B cell (primary cell): Measurements from ENCODE around the gene MBNL3. TPM values are rescaled to one million over a fixed set of nuclear protein-coding genes. Genes with fewer than 3 reads are reported as not detected.

ENCODE experiments used
- ATAC-seq: fragments of 200-7000 bp; cut with Tn5 transposase; one replicate; pipeline ENCODE4 v1.10.0; 2021; ENCODE audit warnings: low read depth, mild to moderate bottlenecking, moderate number of reproducible peaks, moderate library complexity
- CTCF ChIA-PET: fragments of 350-600 bp; sonication (Branson Sonifier 250); formaldehyde crosslinking; loops from one replicate; lab custom pipeline; 2021; ENCODE audit warnings: antibody characterized with exemption, inconsistent platforms; lab: Charles Lee
- POLR2A ChIA-PET: fragments of 350-600 bp; sonication (Branson Sonifier 250); formaldehyde crosslinking; loops from one replicate; lab custom pipeline; 2021; ENCODE audit warnings: antibody characterized with exemption; lab: Charles Lee
- DNase-seq: peaks from one replicate; pipeline ENCODE4 v3.0.0; 2013
- H2AFZ ChIP-seq: 2 replicates; pipeline ENCODE4 v1.6.1; 2012; ENCODE audit warnings: mild to moderate bottlenecking, low read depth, low read length; ENCODE audit not compliant: insufficient read depth, poor library complexity, severe bottlenecking
- H3K27ac ChIP-seq, 2 donors: 1 replicate in 1 of 2; 2 replicates in 1 of 2; pipeline ENCODE4 v1.5.1; 2012 to 2013; ENCODE audit warnings: low read length in 2 of 2, mild to moderate bottlenecking in 2 of 2, moderate library complexity in 1 of 2
- H3K27me3 ChIP-seq, 4 experiments: fragments of 200-600 bp in 1 of 4; sonication (generic) in 1 of 4; replicated peaks in 1 of 4; 1 replicate in 2 of 4; 2 replicates in 2 of 4; pipeline versions ENCODE4 v1.6.1 to v1.7.0; 2013 to 2016; ENCODE audit warnings: low read length in 3 of 4, mild to moderate bottlenecking in 2 of 4, mixed read lengths in 1 of 4, moderate library complexity in 1 of 4; ENCODE audit not compliant: insufficient read depth in 4 of 4, control insufficient read depth in 3 of 4; ENCODE audit errors: control extremely low read depth in 1 of 4
- H3K36me3 ChIP-seq, 2 experiments: replicated peaks in 1 of 2; 1 replicate in 1 of 2; 2 replicates in 1 of 2; pipeline versions ENCODE4 v1.6.1 to v1.7.1; 2013; ENCODE audit warnings: low read length in 1 of 2; ENCODE audit not compliant: insufficient read depth in 2 of 2, control insufficient read depth in 1 of 2; ENCODE audit errors: control extremely low read depth in 1 of 2, extremely low read depth in 1 of 2
- H3K4me1 ChIP-seq, 2 donors: fragments of 200-600 bp in 1 of 2; sonication (generic) in 1 of 2; 1 replicate in 1 of 2; 2 replicates in 1 of 2; pipeline versions ENCODE4 v1.5.1 to v1.6.1; 2013 to 2017; ENCODE audit warnings: low read length in 2 of 2; ENCODE audit not compliant: control insufficient read depth in 2 of 2, insufficient read depth in 2 of 2
- H3K4me2 ChIP-seq: replicated peaks from 2 replicates; pipeline ENCODE3; 2012; ENCODE audit warnings: mild to moderate bottlenecking, low read depth, low read length; ENCODE audit not compliant: poor library complexity, severe bottlenecking
- H3K4me3 ChIP-seq, 5 experiments: fragments of 200-600 bp in 1 of 5; sonication (generic) in 1 of 5; 1 replicate in 3 of 5; 2 replicates in 2 of 5; pipeline versions ENCODE4 v1.5.1 to v1.7.0; 2011 to 2016; ENCODE audit warnings: low read length in 4 of 5, mild to moderate bottlenecking in 4 of 5, low read depth in 2 of 5, control low read depth in 1 of 5, moderate library complexity in 1 of 5; ENCODE audit not compliant: insufficient read depth in 1 of 5; ENCODE audit errors: control extremely low read depth in 1 of 5, extremely low read depth in 1 of 5
- H3K79me2 ChIP-seq: fragments of 200-600 bp; sonication (generic); one replicate; pipeline ENCODE4 v1.6.0; 2016; ENCODE audit warnings: low read length; ENCODE audit not compliant: control insufficient read depth, insufficient read depth
- H3K9ac ChIP-seq: fragments of 200-600 bp; sonication (generic); 2 replicates; pipeline ENCODE4 v1.6.1; 2017; ENCODE audit warnings: mild to moderate bottlenecking, low read length, moderate library complexity
- H3K9me3 ChIP-seq, 3 donors: one replicate each; pipeline versions ENCODE4 v1.6.1 to v1.7.1; 2013; ENCODE audit warnings: low read length in 2 of 3; ENCODE audit not compliant: control insufficient read depth in 2 of 3, insufficient read depth in 1 of 3; ENCODE audit errors: control extremely low read depth in 1 of 3
- H4K20me1 ChIP-seq: 2 replicates; pipeline ENCODE4 v1.6.0; 2012; ENCODE audit warnings: mild to moderate bottlenecking, low read length; ENCODE audit not compliant: insufficient read depth, control insufficient read depth, poor library complexity, severe bottlenecking
- H3K27ac Mint-ChIP-seq: one replicate; pipeline ENCODE4 v1.8.0; 2021; ENCODE audit warnings: mixed read lengths
- H3K27me3 Mint-ChIP-seq: one replicate; pipeline ENCODE4 v1.8.0; 2021; ENCODE audit warnings: mixed read lengths
- H3K4me1 Mint-ChIP-seq: one replicate; pipeline ENCODE4 v1.8.0; 2021; ENCODE audit warnings: mixed read lengths
- H3K4me3 Mint-ChIP-seq: one replicate; pipeline ENCODE4 v1.8.0; 2021; ENCODE audit warnings: mixed read lengths
- H3K9me3 Mint-ChIP-seq: one replicate; pipeline ENCODE4 v1.8.0; 2022; ENCODE audit warnings: mixed read lengths; ENCODE audit not compliant: insufficient read depth
- CTCF ChIP-seq: fragments of 200-600 bp; IDR thresholded peaks from one replicate; pipeline ENCODE4 v1.8.0; 2022; ENCODE audit warnings: antibody characterized with exemption, mild to moderate bottlenecking
- EZH2 ChIP-seq: IDR thresholded peaks from 2 replicates; pipeline ENCODE4 v1.6.1; 2012; ENCODE audit warnings: borderline replicate concordance, low read depth, mild to moderate bottlenecking, moderate library complexity, low read length; ENCODE audit not compliant: insufficient read depth, poor library complexity, severe bottlenecking
- WGBS: methylation state at CpG from one replicate; pipeline ENCODE4 v1.1.5; 2013; ENCODE audit warnings: missing lambda C conversion rate; ENCODE audit not compliant: insufficient coverage; 5-methylcytosine and 5-hydroxymethylcytosine counted together
- intact Hi-C: fragments of 100-400 bp; cut with micrococcal nuclease; formaldehyde crosslinking; loops from one replicate; pipeline ENCODE4 v1.10.0; 2022
- polyA plus RNA-seq: library from polyadenylated mRNA; depleted of rRNA; stranded (reverse); fragments of >200 nt; gene quantifications from 2 replicates; pipeline ENCODE4 v1.2.3, GENCODE V29; 2012
- total RNA-seq, 2 donors: library from RNA; stranded (reverse); fragments of 120-200 nt in 1 of 2; gene quantifications; 1 replicate in 1 of 2; 2 replicates in 1 of 2; pipeline versions ENCODE4 v1.2.3 to v1.2.4, GENCODE V29; 2013 to 2022

Gene MBNL3
- total and polyA plus RNA-seq, 2 donors (not counting 1 experiment from before 2014, with no cell fraction given) = 16.6 to 63.1 TPM

DNA sequence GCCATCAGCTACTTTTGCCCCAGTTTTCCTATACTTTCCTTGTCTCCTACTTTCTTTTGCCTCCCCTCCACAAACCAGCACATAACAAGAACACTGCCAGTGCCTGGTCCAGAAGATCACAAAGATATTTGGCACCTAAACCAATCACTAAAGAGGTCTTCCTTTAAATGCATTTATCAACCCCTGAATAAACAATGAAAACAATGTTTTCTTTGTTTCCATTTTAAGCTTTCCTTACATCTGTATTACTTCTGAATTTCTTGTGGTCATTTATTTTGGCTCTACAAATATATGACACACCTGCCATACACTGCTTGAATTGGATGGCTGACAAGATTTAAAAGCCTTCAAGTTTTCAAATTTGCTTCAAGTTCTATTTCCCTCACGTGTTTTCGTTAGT, 43.9 kb downstream of the MBNL3 start:
- no CpG with 5 or more reads among the region's 2 CpGs for WGBS
- Histone ChIP-seq H3K27me3 (no peaks in the 10 kb centered on the region), H3K9me3 (no peaks in the 10 kb centered on the region), H3K27ac (no peak overlapping the region), H3K4me2 (no peak overlapping the region), H3K4me3 (no peak overlapping the region), H2AFZ (no peak overlapping the region), H3K36me3 (no peaks in the 10 kb centered on the region), H3K9ac (no peak overlapping the region), H4K20me1 (no peaks in the 10 kb centered on the region), H3K79me2 (no peaks in the 10 kb centered on the region), H3K4me1 (no peaks in the 10 kb centered on the region)
- TF ChIP-seq EZH2 (no peak), CTCF (no peak)
- H3K9me3 Mint-ChIP-seq = no peaks in the 10 kb centered on the region
- H3K4me3 Mint-ChIP-seq = no peak overlapping the region
- DNase-seq (no peak), ATAC-seq (no peak)
- no peaks in the 10 kb centered on the region for H3K27me3 Mint-ChIP-seq
- ChIA-PET CTCF (interaction anchor here (0.5 kb wide), 1 partner anchor 188 kb away, joined by 3 read pairs; no protein-coding TSS in a partner anchor), POLR2A (no interaction called here)
- no peak overlapping the region for H3K27ac Mint-ChIP-seq
- H3K4me1 Mint-ChIP-seq = peaks cover 23% of the 10 kb centered on the region
- intact Hi-C loops = no loop called here

DNA sequence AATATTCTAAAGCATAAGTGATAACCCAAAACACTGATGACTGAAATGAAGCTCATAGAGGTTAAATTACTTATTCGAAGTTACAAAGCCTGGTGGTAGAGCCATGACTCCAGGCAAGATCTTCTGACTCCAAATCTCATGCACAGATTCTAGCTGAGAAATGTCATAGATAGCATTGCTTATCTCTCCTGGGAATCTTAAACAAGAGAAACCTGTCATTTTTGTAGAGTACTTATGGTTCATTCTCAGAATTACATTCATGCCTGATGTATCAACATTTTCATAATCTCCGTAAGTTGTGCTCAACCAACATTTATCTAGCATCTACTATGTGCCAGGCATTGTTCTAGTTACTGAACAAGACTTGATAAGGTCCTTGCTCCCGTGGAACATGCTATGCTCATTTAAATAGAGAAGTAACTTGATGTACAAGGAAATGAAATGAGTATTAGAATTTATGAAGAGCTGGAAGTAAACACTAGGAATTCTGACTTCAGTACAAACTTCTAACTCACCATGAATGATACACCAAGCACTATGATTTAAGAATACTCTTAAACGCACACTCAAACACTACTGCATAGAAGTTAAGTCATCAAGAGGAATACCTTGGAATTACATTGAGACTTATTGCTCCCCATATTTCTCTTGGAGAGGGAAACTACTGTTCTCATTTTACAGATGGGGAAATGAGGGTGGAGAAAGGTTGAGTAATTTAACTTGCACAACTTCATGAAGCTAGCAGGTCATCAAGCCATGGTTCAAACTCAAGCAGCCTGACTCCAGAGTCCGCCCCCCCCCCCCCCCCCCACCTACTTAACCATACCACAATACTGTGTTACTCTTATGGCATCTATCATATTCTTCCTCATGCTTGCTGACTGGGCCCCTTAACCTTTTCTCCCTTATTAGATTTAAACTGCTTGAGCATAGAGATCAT, 45.4 kb downstream of the MBNL3 start:
- H3K27ac ChIP-seq = peak overlapping the region in 1 of 2 donors; percentile 18
- ATAC-seq (no peak), DNase-seq (no peak)
- ChIA-PET CTCF (no interaction called here), POLR2A (no interaction called here)
- H3K27me3 ChIP-seq = no peaks in the 10 kb centered on the region
- H3K4me3 ChIP-seq = no peak overlapping the region
- no peaks in the 10 kb centered on the region for H3K27me3 Mint-ChIP-seq
- no peaks in the 10 kb centered on the region for H3K9me3 ChIP-seq
- no peak overlapping the region for H2AFZ ChIP-seq
- peaks cover 24% of the 10 kb centered on the region for H3K4me1 Mint-ChIP-seq
- TF ChIP-seq EZH2 (no peak), CTCF (no peak)
- H3K4me3 Mint-ChIP-seq = no peak overlapping the region
- peak overlapping the region; percentile 22 for H3K27ac Mint-ChIP-seq
- no peak overlapping the region for H3K9ac ChIP-seq
- no peak overlapping the region for H3K4me2 ChIP-seq
- no peaks in the 10 kb centered on the region for H3K79me2 ChIP-seq
- no peaks in the 10 kb centered on the region for H3K9me3 Mint-ChIP-seq
- no peaks in the 10 kb centered on the region for H4K20me1 ChIP-seq
- intact Hi-C loops = no loop called here
- H3K36me3 ChIP-seq = no peaks in the 10 kb centered on the region
- WGBS = no CpG with 5 or more reads among the region's 5 CpGs
- no peaks in the 10 kb centered on the region for H3K4me1 ChIP-seq
